DOHH2 (cell line): ENCODE data around the gene CNTN1.

ENCODE experiments used
- CTCF ChIP-seq: fragments of 200-600 bp; sonication (generic); IDR thresholded peaks from one replicate; pipeline ENCODE4 v1.5.1; 2014; ENCODE audit warnings: antibody characterized with exemption, mild to moderate bottlenecking, low read depth, low read length; ENCODE audit not compliant: poor library complexity, severe bottlenecking
- EZH2phosphoT487 ChIP-seq: fragments of 200-600 bp; sonication (generic); IDR thresholded peaks from 2 replicates; pipeline ENCODE4 v1.6.1; 2017; ENCODE audit warnings: borderline replicate concordance, mild to moderate bottlenecking, antibody characterized with exemption, low read length, moderate library complexity, mixed read lengths

GRCh38 chr12:41112903-41113302, 420.7 kb downstream of the CNTN1 start:
- TF ChIP-seq CTCF (no peak), EZH2phosphoT487 (no peak)
